Measurements from ENCODE around the gene FARP1. TPM values are rescaled to one million over a fixed set of nuclear protein-coding genes. Genes with fewer than 3 reads are reported as not detected.

Gene FARP1
- total RNA-seq, 6 experiments from 2014 or later, result 44.9 to 104 (median 80.0) TPM

DNA sequence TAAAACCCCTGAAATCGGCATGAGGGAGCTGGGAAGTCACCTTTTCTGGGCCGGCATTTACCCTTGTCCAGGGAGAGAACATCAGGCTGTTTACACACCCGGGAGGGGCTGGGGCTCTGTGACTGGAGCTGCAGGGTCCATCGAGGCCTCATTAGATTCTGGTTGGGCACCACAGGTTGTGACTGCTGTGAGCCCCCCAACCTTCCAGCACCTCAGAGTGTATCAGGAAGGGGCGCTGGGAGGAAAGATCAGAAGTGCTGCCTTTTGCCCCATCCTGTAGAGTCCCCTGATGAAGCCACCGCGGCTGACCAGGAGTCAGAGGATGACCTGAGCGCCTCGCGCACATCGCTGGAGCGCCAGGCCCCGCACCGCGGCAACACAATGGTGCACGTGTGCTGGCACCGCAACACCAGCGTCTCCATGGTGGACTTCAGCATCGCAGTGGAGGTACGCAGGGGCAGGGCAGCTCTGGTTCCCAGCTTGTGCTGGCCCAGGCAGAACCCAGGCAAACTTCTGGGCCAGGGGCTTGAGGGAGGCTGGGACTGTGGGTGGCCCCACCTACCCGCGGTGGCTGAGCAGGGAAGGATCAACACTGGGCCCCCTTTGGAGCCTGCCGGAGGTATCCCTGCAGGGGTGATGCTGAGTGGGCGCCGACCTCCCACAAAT lies 297.6 kb downstream of the FARP1 start:
- 97% methylated on average over 6 of the region's 25 CpGs for WGBS (ENCODE audit: insufficient coverage, low coverage, low lambda C conversion rate, missing lambda C conversion rate)
- TF ChIP-seq, protein P1, sequence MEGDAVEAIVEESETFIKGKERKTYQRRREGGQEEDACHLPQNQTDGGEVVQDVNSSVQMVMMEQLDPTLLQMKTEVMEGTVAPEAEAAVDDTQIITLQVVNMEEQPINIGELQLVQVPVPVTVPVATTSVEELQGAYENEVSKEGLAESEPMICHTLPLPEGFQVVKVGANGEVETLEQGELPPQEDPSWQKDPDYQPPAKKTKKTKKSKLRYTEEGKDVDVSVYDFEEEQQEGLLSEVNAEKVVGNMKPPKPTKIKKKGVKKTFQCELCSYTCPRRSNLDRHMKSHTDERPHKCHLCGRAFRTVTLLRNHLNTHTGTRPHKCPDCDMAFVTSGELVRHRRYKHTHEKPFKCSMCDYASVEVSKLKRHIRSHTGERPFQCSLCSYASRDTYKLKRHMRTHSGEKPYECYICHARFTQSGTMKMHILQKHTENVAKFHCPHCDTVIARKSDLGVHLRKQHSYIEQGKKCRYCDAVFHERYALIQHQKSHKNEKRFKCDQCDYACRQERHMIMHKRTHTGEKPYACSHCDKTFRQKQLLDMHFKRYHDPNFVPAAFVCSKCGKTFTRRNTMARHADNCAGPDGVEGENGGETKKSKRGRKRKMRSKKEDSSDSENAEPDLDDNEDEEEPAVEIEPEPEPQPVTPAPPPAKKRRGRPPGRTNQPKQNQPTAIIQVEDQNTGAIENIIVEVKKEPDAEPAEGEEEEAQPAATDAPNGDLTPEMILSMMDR (IDR thresholded peaks at IDR 0.05), result no peak
- no peak for TF ChIP-seq POLR2A (IDR thresholded peaks at IDR 0.05)
- no peaks in the 10 kb centered on the region for H3K27me3 ChIP-seq
- intact Hi-C loops (cut with DNase I), result loop anchor here (10.0 kb wide), 2 partner anchors 214 to 406 kb away; no protein-coding TSS in a partner anchor
- ATAC-seq (no peak), DNase-seq (no peak)
- H3K36me3 ChIP-seq, result peaks cover 0 to 29% (median 11%) of the 10 kb centered on the region in 4 donors
- H3K27ac ChIP-seq, result no peak overlapping the region
- H3K9me3 ChIP-seq, result no peaks in the 10 kb centered on the region
- no peaks in the 10 kb centered on the region for H3K4me1 ChIP-seq
- no peak overlapping the region for H3K4me3 ChIP-seq

DNA sequence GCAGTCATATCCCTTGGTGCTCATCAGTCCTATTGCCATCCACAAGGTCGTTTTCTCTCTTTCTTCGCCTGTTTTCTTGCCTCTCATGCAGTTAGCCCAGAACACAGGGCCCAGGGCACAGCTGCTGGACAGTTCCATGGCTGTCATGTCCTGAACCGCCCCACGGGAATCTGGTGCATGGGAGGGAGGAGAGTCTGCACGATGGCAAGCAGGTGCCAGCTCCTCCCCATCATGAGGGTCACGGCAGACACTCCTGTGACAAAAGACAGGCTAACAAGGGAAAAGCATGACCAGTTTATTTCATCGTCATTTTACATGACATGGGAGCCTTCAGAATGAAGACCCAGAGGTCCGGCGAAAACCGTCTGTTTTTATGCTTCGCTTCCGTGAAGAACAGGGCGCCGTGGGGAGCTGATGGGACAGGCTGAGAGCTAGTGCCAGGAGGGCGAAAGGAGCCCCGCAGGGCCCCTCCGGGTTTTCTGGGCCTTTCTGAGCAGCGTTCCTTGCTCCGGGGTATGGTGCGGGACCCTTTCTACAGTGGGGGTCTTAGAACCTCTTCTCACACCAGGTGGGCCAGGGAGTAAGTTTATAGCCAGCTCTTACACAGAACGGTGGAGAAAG lies 298.3 kb downstream of the FARP1 start:
- no peaks in the 10 kb centered on the region for H3K27me3 ChIP-seq
- no peak overlapping the region for H3K4me3 ChIP-seq
- H3K27ac ChIP-seq, result no peak overlapping the region
- TF ChIP-seq, protein P1 (IDR thresholded peaks at IDR 0.05), result no peak
- no peak for TF ChIP-seq POLR2A (IDR thresholded peaks at IDR 0.05)
- 75% methylated on average over 16 of the region's 21 CpGs for WGBS (ENCODE audit: insufficient coverage, low coverage, low lambda C conversion rate, missing lambda C conversion rate)
- H3K36me3 ChIP-seq, result peaks cover 0 to 26% (median 10%) of the 10 kb centered on the region in 4 donors
- no peaks in the 10 kb centered on the region for H3K4me1 ChIP-seq
- ATAC-seq (no peak), DNase-seq (no peak)
- intact Hi-C loops (cut with DNase I), result loop anchor here (10.0 kb wide), 2 partner anchors 214 to 406 kb away; no protein-coding TSS in a partner anchor
- no peaks in the 10 kb centered on the region for H3K9me3 ChIP-seq

DNA sequence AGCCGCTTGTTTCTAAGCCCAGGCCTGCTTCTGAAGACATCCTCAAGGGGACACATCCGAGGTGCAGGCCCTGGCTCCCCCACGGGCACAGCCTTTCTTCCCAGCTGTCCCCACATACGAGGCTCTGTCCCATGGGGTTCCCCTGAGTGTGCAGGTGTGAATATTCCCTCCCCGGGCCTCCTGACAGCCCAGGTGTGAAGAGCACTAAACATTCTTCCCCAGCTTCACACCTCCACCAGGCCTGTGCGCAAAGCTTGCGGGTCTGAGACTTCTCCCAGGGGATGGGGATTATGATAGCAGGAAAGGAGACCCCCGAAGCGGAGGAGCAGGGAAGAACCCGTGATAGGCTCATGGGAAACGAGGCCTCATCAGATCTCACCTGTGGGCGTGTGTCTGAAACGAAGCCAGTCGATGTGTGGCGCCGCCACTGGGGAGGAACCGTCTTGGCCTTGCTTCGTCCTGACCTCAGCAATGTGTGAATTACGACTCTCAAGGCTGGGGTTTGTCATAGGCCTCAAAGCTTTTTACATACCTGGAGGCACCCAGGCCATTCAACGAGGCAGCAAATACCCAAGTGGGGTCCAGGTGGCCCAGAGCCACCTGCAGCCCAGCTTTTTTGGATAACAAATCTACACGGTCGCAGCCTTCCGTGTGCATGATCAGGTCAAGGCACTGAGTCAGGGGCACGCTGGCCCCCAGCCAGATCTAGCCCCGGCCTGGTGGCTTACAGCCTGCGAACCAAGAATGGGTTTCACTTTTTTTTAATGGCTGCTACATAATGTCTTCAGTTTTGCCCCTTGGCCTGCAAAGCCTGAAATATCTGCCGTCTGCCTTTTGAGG lies 299.7 kb downstream of the FARP1 start:
- Histone ChIP-seq H3K9me3 (no peaks in the 10 kb centered on the region), H3K27ac (no peak overlapping the region), H3K27me3 (no peaks in the 10 kb centered on the region), H3K4me1 (no peaks in the 10 kb centered on the region), H3K36me3 (peaks cover 0 to 30% (median 14%) of the 10 kb centered on the region in 4 donors), H3K4me3 (no peak overlapping the region)
- 80% methylated on average over 9 of the region's 27 CpGs for WGBS (ENCODE audit: insufficient coverage, low coverage, low lambda C conversion rate, missing lambda C conversion rate)
- ATAC-seq (no peak), DNase-seq (no peak)
- TF ChIP-seq POLR2A (IDR thresholded peaks at IDR 0.05), result no peak
- TF ChIP-seq, protein P1 (IDR thresholded peaks at IDR 0.05), result no peak
- intact Hi-C loops (cut with DNase I), result loop anchor here (10.0 kb wide), 2 partner anchors 212 to 408 kb away; no protein-coding TSS in a partner anchor

DNA sequence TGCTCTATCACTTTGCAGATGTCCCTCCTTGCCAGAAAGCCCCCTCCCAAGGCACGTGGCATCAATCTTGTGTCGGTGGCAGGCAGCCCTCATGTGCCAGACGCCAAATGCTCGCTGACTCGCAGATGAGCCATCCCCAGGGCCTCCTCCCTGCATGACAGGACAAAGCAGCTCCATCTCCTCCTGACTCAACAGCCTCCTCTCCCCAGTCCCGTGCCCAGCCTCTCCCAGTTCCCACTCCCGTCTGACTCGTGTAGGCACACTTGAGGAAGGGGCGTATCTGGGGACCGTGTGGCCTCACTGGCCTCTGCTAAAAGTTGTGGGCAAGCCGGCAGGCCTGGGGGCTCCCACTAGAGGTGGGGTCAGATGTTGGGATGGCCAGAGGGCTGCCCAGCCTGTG lies 300.4 kb downstream of the FARP1 start:
- ATAC-seq (no peak), DNase-seq (no peak)
- Histone ChIP-seq H3K9me3 (no peaks in the 10 kb centered on the region), H3K27me3 (no peaks in the 10 kb centered on the region), H3K36me3 (peaks cover 0 to 36% (median 17%) of the 10 kb centered on the region in 4 donors), H3K4me1 (no peaks in the 10 kb centered on the region), H3K4me3 (no peak overlapping the region), H3K27ac (no peak overlapping the region)
- no peak for TF ChIP-seq POLR2A (IDR thresholded peaks at IDR 0.05)
- TF ChIP-seq, protein P1 (IDR thresholded peaks at IDR 0.05), result no peak
- WGBS (ENCODE audit: insufficient coverage, low coverage, low lambda C conversion rate, missing lambda C conversion rate), result 83% methylated on average over 5 of the region's 11 CpGs
- intact Hi-C loops (cut with DNase I), result loop anchor here (10.0 kb wide), 2 partner anchors 211 to 409 kb away; no protein-coding TSS in a partner anchor
